ENCODE data around the gene KCNMB2. TPM values are rescaled to one million over a fixed set of nuclear protein-coding genes. Genes with fewer than 3 reads are reported as not detected.

KCNMB2 gene
- polyA plus RNA-seq, 1 donor (not counting 4 experiments of a cell fraction or from before 2014, with no cell fraction given) = not detected

DNA sequence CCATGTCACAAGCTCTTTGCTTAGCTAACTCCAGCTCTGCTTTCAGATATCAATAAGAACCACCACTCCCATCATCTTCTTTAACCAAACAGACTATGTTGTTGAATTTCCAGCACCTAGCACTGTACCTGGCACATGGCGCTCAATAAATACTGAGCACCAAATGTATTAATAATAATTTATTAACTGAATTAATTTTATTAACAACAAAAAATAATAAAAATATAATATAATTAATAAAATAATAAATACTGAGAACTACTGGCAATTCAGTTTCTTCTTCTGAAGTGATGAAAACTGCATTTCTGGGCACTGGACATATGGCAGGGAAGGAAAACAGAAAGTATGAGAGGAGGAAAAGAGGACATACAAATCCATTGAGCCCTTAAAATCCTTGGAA is 271.5 kb downstream of the KCNMB2 start:
- no peak for TF ChIP-seq EZH2 (IDR thresholded peaks at IDR 0.05; ENCODE audit: low read length)
- TF ChIP-seq, protein P1, sequence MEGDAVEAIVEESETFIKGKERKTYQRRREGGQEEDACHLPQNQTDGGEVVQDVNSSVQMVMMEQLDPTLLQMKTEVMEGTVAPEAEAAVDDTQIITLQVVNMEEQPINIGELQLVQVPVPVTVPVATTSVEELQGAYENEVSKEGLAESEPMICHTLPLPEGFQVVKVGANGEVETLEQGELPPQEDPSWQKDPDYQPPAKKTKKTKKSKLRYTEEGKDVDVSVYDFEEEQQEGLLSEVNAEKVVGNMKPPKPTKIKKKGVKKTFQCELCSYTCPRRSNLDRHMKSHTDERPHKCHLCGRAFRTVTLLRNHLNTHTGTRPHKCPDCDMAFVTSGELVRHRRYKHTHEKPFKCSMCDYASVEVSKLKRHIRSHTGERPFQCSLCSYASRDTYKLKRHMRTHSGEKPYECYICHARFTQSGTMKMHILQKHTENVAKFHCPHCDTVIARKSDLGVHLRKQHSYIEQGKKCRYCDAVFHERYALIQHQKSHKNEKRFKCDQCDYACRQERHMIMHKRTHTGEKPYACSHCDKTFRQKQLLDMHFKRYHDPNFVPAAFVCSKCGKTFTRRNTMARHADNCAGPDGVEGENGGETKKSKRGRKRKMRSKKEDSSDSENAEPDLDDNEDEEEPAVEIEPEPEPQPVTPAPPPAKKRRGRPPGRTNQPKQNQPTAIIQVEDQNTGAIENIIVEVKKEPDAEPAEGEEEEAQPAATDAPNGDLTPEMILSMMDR (optimal IDR thresholded peaks at IDR 0.05 in 1 of 3, IDR thresholded peaks at IDR 0.05 in 1 of 3, conservative IDR thresholded peaks at IDR 0.05 in 1 of 3; ENCODE audit: extremely low read depth in 1 of 3, insufficient read depth in 2 of 3, low read length in 3 of 3) = no peak
- no peak overlapping the region for H3K4me3 ChIP-seq (ENCODE audit: control insufficient read depth in 2 of 3, extremely low read depth in 1 of 3, insufficient read depth in 2 of 3, low read depth in 1 of 3, low read length in 3 of 3)
- no peak overlapping the region for H3K4me2 ChIP-seq (ENCODE audit: control insufficient read depth, extremely low read depth, insufficient read depth, low read depth, low read length)
- H3K9ac ChIP-seq (ENCODE audit: control insufficient read depth, extremely low read depth, insufficient read depth, low read length) = no peak overlapping the region
- H2AFZ ChIP-seq (ENCODE audit: control insufficient read depth, low read length) = no peak overlapping the region
- DNase-seq (ENCODE audit: low read depth, low spot score) (no peak), FAIRE-seq (no peak)
- no peaks in the 10 kb centered on the region for H3K79me2 ChIP-seq (ENCODE audit: control insufficient read depth, insufficient read depth, low read length)
- H3K27ac ChIP-seq (ENCODE audit: control insufficient read depth, insufficient read depth, low read length) = no peak overlapping the region
- dilution Hi-C loops (cut with MboI; ENCODE audit: extremely low pct_ligation_motif_present, low sequenced_read_pairs) = no loop called here
- H4K20me1 ChIP-seq (ENCODE audit: control insufficient read depth, extremely low read depth, insufficient read depth, low read length) = no peaks in the 10 kb centered on the region
- no peaks in the 10 kb centered on the region for H3K27me3 ChIP-seq (ENCODE audit: control insufficient read depth, extremely low read depth, insufficient read depth, low read length)
- H3K9me3 ChIP-seq (ENCODE audit: control insufficient read depth, low read depth, low read length) = no peaks in the 10 kb centered on the region
- no peaks in the 10 kb centered on the region for H3K4me1 ChIP-seq (ENCODE audit: control insufficient read depth, extremely low read depth, insufficient read depth, low read length)
- H3K36me3 ChIP-seq (ENCODE audit: control insufficient read depth in 2 of 2, extremely low read depth in 1 of 2, insufficient read depth in 2 of 2, low read length in 2 of 2) = no peaks in the 10 kb centered on the region
- no peaks in the 10 kb centered on the region for H3K9me1 ChIP-seq (ENCODE audit: control insufficient read depth, extremely low read depth, insufficient read depth, low read length)

GRCh38 chr3:178808748-178809147 is 272.5 kb downstream of the KCNMB2 start:
- H3K27ac ChIP-seq (ENCODE audit: control insufficient read depth, insufficient read depth, low read length) = no peak overlapping the region
- TF ChIP-seq, protein P1 (optimal IDR thresholded peaks at IDR 0.05 in 1 of 3, IDR thresholded peaks at IDR 0.05 in 1 of 3, conservative IDR thresholded peaks at IDR 0.05 in 1 of 3; ENCODE audit: extremely low read depth in 1 of 3, insufficient read depth in 2 of 3, low read length in 3 of 3) = no peak
- no peak for TF ChIP-seq EZH2 (IDR thresholded peaks at IDR 0.05; ENCODE audit: low read length)
- H3K79me2 ChIP-seq (ENCODE audit: control insufficient read depth, insufficient read depth, low read length) = no peaks in the 10 kb centered on the region
- no peaks in the 10 kb centered on the region for H3K9me3 ChIP-seq (ENCODE audit: control insufficient read depth, low read depth, low read length)
- DNase-seq (ENCODE audit: low read depth, low spot score) (no peak), FAIRE-seq (no peak)
- no peak overlapping the region for H3K4me3 ChIP-seq (ENCODE audit: control insufficient read depth in 2 of 3, extremely low read depth in 1 of 3, insufficient read depth in 2 of 3, low read depth in 1 of 3, low read length in 3 of 3)
- H3K9me1 ChIP-seq (ENCODE audit: control insufficient read depth, extremely low read depth, insufficient read depth, low read length) = no peaks in the 10 kb centered on the region
- H4K20me1 ChIP-seq (ENCODE audit: control insufficient read depth, extremely low read depth, insufficient read depth, low read length) = no peaks in the 10 kb centered on the region
- no peak overlapping the region for H3K9ac ChIP-seq (ENCODE audit: control insufficient read depth, extremely low read depth, insufficient read depth, low read length)
- H3K27me3 ChIP-seq (ENCODE audit: control insufficient read depth, extremely low read depth, insufficient read depth, low read length) = no peaks in the 10 kb centered on the region
- no peak overlapping the region for H3K4me2 ChIP-seq (ENCODE audit: control insufficient read depth, extremely low read depth, insufficient read depth, low read depth, low read length)
- no peaks in the 10 kb centered on the region for H3K36me3 ChIP-seq (ENCODE audit: control insufficient read depth in 2 of 2, extremely low read depth in 1 of 2, insufficient read depth in 2 of 2, low read length in 2 of 2)
- no peaks in the 10 kb centered on the region for H3K4me1 ChIP-seq (ENCODE audit: control insufficient read depth, extremely low read depth, insufficient read depth, low read length)
- H2AFZ ChIP-seq (ENCODE audit: control insufficient read depth, low read length) = no peak overlapping the region
- dilution Hi-C loops (cut with MboI; ENCODE audit: extremely low pct_ligation_motif_present, low sequenced_read_pairs) = no loop called here

Measured in keratinocyte (primary cell).